NCI-H2196 treated with DMSO at 0.1 percent for 48 hours (cell line): ENCODE measurements around the gene KRT27.

Experiments used
- DNase-seq: peaks from one replicate; lab custom pipeline; 2025; ENCODE audit not compliant: unreplicated experiment; lab: John Stamatoyannopoulos, UW

KRT27 gene

DNA sequence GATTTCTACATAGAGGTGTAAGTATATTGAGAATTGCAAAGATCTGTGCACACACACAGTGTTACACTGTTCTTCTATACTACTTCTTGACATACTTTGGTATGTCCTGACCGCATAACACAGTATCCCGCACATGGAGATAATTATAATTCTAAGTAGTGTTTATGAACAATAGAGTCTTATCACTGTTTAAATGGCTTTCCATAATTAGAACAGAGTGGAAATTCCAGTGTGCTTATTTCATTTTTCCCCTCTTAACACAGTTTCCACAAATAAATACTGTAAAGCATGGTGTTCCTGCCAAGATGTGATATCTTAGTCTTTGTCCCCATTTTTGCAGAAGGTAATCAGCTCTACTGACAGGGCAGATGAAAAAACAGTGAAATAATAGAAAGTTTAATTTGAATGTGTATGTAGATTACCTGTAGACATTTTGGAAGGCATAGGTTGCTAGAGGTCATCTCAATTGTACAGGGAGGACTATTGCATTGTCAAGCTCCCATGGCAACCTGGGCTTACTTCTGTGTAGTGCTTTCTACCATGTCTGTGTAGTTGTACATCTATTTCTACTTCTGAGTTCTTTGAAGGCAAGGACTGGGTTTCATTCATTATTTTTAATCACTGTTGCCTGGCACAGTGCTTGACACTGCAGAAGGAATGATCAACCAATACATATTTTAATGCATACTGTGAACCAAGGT, 27.5 kb upstream of the KRT27 start:
- DNase-seq = no peak

- no peak for DNase-seq
These were observed 23.8 kb upstream of the KRT27 start for GRCh38 chr17:40806131-40806530.

DNA sequence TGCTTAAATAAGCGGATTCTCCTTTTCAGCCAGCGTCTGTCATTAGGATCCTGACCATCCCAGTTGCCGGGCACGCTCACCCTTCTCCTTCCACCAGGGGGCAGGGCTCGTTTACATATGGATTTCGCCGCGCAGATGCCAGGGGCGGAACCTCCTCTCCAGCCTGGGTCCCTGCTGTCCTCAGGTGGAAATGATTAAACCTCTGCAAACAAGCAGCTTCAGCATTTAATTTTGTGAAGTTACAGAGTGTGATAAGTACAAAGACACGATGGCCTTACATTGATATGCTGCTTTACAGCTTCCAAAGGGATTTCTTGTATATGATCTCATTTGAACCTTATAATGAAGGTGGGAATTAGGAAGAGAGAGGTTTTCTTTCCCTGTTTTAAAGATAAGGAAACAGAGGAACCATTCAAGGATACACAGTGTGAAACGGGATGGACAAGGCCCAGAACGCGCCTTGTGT, 21.3 kb upstream of the KRT27 start:
- peak; percentile 54 for DNase-seq

- no peak for DNase-seq
These were observed 18.8 kb upstream of the KRT27 start for GRCh38 chr17:40801157-40801556.

DNA sequence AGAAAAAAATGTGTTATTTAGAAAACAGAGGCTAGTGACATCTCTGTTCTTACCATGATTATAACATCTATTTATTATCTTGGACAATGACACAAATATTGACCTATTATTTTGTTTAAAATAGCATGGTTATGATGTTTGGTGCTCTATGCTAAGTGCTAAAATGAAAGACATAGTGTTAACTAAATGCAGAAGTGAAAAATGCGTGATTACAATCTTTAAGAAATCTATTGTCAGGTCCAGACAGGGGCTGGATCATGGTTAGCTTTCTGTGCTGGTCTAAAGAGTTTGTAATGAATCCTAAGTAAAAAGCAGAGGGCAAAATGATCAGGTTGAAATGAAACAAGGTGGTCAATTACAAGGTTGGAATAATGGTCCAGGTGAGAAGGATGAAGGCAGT, 18.0 kb upstream of the KRT27 start:
- DNase-seq = no peak

GRCh38 chr17:40799859-40800258, 17.5 kb upstream of the KRT27 start, which contains the start of gene KRT28:
Gene KRT28, minus strand, starts transcription at chr17:40799959. Its CDS starts 66 bp downstream, at chr17:40799893.
- DNase-seq = no peak

GRCh38 chr17:40796846-40797245, 14.5 kb upstream of the KRT27 start:
- no peak for DNase-seq

DNA sequence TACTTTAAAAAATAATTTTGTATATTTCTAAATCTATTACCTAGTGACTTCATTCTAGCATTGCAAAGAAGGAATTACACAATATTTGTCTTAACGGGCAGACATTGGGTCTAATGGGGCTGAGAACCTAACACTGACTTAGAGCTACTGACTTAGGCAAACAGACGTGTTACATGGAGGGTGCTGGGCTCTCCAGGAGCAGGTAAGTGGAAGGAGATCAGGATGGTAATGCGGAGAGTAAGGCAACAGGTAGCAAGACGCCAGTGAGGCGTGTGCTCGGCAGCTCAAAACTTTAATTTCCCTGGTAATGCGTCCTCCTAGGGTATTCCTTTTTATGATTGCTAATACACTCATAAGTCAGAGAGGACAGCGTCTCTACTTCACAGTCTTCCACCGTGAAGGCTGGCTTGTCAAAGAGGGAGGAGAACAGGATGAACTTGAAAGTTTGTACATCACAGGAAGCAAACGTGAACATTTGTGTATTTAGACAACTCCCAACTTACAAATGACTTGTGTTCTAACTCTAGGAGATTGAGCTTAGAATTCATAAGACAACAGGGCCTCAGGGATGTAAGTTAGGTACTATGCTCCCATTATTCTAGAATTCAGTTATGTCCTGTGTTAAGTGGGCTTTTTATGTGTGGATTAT, 12.8 kb upstream of the KRT27 start:
- no peak for DNase-seq

- no peak for DNase-seq
These were observed 12.1 kb upstream of the KRT27 start for GRCh38 chr17:40794466-40794865.

DNA sequence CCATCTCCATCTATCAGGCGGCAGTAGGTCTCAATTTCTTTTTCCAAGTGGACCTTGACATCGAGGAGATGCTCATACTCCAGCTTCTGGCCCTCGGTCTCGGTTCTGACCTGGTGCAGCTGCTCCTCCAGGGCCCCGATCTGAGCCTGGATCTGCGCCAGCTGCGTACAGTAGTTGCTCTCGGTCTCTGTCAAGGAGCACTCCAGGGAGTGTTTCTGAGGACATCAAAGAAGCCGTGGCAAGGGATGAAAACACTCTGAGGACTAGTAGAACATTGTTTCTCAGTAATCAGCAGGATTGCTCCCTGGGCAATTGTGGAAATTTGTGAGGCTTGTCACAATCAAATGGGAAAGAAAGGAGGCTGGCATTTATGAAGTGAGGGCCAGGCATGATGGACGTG, 11.5 kb upstream of the KRT27 start:
- no peak for DNase-seq

DNA sequence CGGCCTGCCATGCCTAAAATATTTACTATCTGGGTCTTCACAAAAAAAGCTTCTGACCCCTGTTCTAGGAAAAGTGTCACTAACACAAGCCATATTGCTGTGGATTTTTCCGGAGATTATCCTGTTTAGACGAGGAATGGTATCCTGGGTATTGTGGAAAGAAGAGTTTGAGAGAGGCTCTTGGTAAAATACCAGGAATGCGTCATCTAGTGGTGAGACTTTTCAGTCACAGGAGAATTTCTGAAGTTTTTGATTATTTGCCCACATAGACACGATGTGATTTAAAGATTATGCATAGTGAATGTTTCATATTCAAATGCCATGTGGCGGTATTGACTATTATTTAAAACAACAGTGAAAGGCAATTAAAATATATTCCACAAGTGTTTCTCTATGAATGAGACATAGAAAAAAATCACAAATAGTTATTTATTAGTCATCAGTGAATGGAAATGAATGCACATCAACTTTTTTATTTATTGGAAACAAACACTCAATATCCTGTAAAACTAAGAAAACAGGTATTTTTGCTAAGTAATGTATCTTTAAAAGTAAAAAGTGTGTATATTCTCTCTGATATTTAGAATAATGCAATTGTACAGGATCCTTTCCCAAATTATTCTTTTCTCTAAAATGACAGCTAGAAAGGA, 9.6 kb upstream of the KRT27 start:
- DNase-seq = no peak

DNA sequence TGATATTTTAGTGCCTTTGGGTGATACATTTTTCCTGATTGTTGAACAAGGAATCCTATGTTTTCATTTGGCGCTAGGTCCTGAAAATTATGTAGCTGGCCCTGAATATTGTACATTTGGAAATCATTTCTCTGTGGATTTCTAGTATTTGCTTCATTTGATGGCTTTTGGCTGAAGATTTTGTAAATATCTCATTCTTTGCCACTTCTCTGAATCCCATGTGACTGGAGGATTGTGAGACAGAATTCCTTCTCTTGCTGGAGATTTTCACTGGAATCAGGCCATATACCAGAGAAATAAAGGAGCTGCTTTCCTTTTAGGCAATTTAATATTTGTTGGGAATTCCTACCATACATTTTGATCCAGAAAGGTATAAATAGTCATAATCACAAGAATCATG, 8.8 kb upstream of the KRT27 start:
- DNase-seq = no peak

- DNase-seq = no peak
These were observed 3.0 kb downstream of the KRT27 start for GRCh38 chr17:40779181-40779909.

- no peak for DNase-seq
These were observed 3.9 kb downstream of the KRT27 start for GRCh38 chr17:40778461-40778860.

- DNase-seq = no peak
These were observed 4.4 kb downstream of the KRT27 start for GRCh38 chr17:40777971-40778370.

DNA sequence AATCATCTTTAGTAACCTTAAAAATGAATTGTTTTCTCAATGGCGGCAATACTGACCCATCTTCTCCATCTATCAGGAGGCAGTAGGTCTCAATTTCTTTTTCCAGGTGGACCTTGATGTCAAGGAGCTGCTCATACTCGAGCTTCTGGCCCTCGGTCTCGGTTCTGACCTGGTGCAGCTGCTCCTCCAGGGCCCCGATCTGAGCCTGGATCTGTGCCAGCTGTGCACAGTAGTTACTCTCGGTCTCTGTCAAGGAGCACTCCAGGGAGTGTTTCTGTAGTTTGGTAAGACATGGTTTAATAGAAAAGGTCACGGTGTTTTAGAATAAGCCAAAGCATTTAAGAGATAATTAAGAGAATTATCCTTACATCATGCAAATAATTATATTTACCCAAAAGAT, 4.9 kb downstream of the KRT27 start:
- DNase-seq = no peak

DNA sequence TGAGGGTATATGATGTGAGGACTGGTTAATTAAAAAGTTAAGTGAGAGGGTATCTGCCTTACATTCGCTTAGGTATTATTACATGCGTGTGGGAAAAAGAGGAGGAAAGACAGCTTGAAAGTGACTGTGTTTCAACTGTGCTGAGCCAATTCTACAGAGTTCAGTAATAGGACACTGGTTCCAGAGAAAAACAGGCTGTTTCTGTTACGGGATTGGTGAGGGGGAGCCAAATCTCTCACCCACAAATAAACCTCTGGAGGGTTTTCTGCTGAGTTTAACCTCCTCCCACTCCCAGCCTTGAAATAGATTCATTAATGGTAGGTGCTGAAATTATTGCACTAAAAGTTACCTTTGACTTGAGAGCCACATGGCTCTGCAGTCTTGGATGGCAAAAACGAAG, 6.4 kb downstream of the KRT27 start:
- DNase-seq = no peak

DNA sequence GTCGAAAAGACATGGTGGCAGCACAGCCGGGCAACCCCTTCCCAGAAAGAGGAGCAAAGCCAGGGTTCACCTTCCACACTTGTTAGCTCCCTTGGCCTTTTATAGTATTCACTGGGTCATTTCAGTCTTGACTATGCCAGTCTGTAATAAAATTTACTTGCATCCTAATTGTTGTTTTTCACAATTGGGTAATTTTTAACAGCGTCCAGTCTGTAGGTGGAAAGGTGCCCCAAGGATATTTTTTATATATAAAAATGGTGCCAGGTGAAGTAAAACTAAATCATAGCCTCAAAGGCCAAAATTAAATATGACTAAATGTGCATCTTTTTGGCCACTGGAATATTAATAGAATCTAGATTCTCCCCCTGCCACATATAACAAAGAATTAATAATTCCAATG, 10.2 kb downstream of the KRT27 start, which contains the start of gene KRT26:
KRT26 (minus strand) TSS at position 101 of the 400 bp plus-strand sequence; CDS start at position 13, 88 bp downstream.
- no peak for DNase-seq

GRCh38 chr17:40765657-40766056, 16.7 kb downstream of the KRT27 start:
- DNase-seq = no peak

DNA sequence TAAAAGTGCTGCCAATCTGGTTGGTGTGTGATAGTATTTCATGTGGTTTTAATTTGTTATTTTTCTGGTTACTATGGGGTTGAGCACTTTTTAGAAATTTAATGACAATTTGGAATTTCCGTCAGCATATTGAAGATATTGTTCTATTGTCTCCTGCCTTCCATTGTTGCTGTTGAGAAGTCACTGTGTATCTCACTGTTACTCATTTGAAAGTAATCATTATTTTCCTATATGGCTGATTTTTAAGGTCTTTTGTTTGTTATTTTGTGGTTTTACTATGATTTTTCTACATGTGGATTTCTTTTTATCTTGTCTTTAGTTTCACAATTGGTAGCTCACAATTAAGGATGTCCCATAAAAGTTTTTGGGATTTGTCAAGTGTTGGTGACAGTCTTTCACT, 18.6 kb downstream of the KRT27 start:
- no peak for DNase-seq
